22Rv1 (cell line): ENCODE measurements around the gene TMIGD2.

Experiments used
- ZFX ChIP-seq: fragments of 450-650 bp; IDR thresholded peaks from 2 replicates; pipeline ENCODE4 v1.6.1; 2017; ENCODE audit warnings: antibody characterized with exemption, borderline replicate concordance
- TF ChIP-seq, protein P1 (sequence below): fragments of 450-650 bp; IDR thresholded peaks from 2 replicates; pipeline ENCODE4 v1.5.1; 2017; ENCODE audit warnings: mild to moderate bottlenecking

GRCh38 chr19:4268816-4269430, 33.3 kb downstream of the TMIGD2 start:
- TF ChIP-seq, protein P1, sequence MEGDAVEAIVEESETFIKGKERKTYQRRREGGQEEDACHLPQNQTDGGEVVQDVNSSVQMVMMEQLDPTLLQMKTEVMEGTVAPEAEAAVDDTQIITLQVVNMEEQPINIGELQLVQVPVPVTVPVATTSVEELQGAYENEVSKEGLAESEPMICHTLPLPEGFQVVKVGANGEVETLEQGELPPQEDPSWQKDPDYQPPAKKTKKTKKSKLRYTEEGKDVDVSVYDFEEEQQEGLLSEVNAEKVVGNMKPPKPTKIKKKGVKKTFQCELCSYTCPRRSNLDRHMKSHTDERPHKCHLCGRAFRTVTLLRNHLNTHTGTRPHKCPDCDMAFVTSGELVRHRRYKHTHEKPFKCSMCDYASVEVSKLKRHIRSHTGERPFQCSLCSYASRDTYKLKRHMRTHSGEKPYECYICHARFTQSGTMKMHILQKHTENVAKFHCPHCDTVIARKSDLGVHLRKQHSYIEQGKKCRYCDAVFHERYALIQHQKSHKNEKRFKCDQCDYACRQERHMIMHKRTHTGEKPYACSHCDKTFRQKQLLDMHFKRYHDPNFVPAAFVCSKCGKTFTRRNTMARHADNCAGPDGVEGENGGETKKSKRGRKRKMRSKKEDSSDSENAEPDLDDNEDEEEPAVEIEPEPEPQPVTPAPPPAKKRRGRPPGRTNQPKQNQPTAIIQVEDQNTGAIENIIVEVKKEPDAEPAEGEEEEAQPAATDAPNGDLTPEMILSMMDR, result no peak
- TF ChIP-seq ZFX, result no peak
